NK-92 (cell line): ENCODE data around the gene HGFAC.

ENCODE experiments used
- DNase-seq: peaks from one replicate; lab custom pipeline; 2025; ENCODE audit not compliant: unreplicated experiment; lab: John Stamatoyannopoulos, UW

The HGFAC gene

DNA sequence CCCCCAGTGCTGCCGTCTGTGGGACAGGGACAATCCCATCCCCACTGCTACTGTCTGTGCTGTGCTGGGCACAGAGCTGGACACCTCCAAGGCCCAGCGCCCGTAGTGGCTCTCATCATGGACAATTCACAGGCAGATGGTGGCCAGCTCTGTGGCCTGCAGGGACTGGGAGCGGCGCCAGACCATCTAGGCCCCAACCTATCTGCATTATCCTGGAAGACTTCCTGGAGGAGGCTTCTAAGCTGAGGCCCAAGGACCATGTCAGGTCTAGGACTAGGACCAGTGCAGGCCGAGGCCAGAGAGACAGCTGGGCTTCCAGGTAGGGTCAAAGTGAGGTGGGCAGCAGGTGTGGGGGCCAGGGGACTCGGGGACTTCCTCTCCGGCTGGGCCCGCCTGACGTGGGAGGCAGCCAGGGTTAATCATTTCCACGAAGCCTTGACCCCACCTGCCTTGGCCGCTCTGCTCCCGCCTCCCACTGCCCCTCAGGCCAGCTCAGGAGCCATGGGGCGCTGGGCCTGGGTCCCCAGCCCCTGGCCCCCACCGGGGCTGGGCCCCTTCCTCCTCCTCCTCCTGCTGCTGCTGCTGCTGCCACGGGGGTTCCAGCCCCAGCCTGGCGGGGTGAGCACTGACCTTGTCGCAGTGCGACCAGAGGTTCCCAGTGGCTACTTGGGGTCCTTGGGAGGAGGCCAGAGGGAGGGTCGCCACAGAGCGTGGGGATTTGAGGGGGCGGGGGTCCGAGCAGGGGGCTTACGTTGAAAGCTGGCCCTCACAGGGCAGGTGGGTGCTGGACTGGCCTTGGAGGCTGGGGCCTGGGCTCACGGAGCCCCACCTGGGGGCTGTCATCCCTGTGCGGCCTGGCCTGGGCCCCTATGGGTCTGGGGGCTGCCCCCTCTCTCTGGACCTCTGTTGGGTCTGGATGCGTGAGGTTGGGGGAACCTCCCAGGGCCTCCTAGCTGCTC lies at the start of gene HGFAC:
Gene HGFAC (plus strand): TSS at position 468 of the 959 bp plus-strand sequence. CDS start 34 bp downstream, at position 502.
- no peak for DNase-seq

DNA sequence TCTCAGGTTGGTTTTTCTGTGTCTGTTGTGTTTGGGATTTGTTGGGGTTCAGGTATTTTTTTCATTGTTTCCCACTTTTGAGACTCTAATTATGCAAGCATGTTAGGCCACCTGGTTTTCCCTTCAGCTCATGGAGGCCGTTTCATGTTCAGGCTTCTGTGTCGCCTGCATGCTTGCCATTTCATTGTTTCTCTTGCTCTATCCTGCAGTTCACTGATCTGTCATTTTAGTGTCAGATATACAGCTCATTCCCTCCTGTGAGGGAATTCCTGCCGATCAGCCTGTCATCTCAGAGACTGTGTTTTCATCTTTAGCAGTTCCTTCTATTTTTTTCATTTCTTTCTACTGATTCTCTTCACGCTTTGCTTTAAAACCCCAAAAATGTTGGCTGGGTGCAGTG lies 49.4 kb upstream of the HGFAC start:
- DNase-seq, result no peak

DNA sequence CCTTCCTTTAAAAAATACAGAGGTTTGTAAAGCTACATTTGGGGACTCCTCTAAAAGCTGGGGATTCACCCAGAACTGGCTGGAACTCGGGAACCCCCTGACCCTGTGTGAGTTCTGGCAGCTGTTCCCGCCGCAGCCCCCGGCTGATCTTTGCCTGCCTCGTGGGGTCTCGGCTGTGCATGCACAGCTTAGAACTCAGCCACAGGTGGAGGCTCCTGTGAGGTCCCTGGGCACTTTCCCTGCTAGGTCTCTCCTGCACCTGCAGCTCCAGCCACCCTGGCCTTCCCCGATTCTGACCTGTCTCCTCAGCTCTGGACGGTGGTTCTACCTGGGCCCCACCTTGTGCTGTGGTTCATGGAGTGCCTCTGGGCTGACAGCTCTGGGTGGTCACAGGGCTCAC lies 48.6 kb upstream of the HGFAC start:
- DNase-seq, result no peak

GRCh38 chr4:3396600-3396999 lies 45.2 kb upstream of the HGFAC start:
- no peak for DNase-seq

DNA sequence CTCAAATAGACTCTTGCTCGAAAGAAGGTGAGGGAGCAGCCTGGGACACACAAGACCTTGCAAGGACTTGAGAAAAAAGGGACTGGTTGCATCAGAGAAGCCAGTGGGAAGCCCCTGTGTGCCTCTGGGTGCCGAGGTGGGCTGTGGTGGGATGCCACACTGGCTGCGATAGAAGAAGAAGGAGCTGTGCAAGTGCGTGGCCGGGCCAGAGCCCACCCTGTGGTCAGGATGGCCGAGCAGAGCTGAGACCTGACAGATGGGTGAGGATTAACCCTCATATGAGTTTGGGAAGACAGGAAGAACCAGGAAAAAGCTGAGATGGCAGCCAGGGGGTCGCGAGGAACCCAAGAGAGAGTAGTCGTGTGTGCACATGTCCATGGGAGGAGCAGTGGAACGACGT lies 44.6 kb upstream of the HGFAC start:
- no peak for DNase-seq

GRCh38 chr4:3399277-3400194 lies 42.2 kb upstream of the HGFAC start:
- DNase-seq, result no peak

DNA sequence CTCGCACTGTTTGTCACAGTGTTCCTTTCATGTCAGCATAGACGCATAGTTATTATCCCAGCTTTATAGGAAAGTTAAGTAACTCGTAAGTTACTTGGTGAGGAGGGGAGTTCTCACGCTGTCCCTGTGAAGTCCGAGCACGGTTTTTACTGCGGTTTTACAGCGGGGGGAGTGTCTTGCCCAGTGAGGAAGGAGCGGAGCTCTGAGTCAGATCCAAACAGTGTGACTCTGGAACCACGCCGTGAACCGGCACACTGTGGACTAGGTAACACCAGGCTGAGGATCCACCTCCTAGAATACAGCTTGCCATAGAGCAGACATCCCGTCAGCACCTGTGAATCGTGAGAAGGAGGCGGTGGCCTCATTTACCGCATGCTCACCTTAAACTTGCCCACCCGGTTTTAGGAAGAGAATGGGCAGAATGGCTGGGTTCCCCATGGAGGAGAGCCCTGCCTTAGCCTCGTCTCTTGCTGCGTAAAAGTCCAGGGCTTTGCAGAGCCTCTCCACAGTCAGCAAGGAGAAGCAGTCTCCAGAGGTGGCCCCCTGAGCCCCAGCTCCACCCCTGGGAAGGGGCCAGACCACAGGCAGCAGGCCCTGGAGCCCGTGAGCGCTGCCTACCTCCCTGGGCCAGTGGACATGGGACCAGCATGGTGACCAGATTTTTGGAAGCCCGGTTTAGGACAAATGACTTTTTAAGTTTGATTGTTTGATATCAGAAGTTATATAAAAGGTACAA lies 40.2 kb upstream of the HGFAC start:
- DNase-seq, result no peak

DNA sequence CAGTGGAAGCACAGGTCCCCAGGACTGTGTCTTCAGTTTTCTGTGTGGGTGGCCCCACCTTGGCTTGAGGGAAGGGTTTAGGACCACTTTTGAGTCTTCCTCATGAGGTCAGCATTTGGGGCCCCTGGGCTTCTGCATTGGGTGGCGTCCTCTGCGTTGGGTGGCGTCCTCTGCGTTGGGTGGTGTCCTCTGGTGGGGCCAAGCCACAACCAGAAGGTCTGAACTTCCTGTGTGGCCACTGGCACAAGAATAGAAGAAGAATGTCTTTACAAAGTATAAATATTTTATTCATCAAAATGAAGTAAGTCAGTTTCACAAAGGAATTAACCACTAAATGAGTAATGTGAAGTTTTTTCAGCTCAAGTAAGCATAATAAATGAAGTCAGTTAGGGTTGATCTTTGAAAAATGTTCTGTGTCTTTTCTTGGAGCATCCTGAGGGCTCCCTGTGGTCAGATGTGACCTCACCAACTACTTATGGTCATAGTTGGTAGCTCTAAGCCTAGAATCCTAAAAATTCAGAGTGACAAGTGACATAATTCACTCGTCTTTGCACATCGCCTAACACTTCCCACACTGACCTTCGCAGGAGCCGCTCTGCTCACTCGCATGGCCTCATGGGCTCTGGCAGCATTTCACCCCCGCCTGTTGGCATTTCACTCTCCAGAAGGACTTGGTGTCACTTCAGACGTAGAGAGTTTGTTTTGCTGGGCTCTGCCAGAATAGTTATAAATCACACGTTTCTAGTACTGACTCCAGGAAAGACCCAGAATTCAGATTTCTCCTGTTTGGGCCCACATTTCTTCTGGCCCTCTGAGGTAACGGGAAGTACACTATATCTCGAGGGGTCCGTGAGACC lies 39.0 kb upstream of the HGFAC start:
- DNase-seq, result no peak

GRCh38 chr4:3403348-3403906 lies 38.3 kb upstream of the HGFAC start:
- no peak for DNase-seq

- DNase-seq, result no peak
Observed at GRCh38 chr4:3404546-3404945, 37.2 kb upstream of the HGFAC start.

- DNase-seq, result no peak
Observed at GRCh38 chr4:3405176-3405575, 36.6 kb upstream of the HGFAC start.

GRCh38 chr4:3406021-3406420 lies 35.7 kb upstream of the HGFAC start:
- DNase-seq, result no peak

DNA sequence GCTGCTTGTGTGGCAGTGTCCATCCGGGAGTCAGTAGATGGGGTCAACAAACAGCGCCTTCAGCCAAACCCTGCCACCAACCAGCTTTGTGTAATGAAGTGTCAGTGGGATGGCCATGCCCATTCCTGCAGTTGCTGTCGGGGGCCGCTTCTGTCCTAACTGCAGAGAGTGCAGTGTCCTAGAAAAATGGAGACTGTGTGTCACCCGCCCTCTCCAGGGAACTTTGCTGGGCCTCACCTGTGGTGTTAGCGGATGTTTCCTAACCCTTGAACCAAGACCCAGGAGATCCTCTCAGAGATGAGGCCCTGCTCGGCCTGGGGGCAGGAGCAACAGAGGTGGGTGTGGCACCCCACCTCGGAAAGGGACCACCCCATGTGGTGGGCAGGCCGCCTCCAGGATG lies 35.3 kb upstream of the HGFAC start:
- DNase-seq, result no peak

DNA sequence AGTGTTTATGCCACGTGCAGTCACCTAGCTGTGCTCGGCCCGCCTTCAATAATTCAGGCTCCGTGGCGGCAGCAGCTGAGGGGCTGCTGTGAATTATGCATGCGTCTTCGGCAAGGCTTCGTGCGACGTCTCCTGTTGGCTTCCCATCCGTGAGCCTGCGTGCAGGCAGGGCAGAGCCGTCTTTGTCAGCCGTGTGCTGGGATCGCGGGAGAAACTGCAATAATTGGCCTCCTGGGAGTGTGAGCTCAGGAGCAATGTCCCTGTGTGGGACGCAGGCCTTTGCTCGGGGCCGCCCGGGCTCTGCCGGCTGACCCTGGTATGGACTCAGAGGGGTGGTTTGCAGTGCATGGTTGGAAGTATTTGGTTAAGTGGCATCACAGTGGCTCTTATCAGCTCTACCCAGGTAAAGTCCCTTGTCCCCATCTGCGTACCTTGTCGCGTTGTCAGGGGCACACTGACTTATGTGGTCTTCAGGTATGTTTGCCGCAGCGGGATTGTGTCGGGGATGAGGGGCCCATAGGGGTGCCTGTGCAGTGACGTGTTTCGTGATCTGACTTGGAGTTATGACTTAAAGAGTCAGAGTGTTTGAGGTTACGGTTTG lies 34.5 kb upstream of the HGFAC start:
- DNase-seq, result no peak

DNA sequence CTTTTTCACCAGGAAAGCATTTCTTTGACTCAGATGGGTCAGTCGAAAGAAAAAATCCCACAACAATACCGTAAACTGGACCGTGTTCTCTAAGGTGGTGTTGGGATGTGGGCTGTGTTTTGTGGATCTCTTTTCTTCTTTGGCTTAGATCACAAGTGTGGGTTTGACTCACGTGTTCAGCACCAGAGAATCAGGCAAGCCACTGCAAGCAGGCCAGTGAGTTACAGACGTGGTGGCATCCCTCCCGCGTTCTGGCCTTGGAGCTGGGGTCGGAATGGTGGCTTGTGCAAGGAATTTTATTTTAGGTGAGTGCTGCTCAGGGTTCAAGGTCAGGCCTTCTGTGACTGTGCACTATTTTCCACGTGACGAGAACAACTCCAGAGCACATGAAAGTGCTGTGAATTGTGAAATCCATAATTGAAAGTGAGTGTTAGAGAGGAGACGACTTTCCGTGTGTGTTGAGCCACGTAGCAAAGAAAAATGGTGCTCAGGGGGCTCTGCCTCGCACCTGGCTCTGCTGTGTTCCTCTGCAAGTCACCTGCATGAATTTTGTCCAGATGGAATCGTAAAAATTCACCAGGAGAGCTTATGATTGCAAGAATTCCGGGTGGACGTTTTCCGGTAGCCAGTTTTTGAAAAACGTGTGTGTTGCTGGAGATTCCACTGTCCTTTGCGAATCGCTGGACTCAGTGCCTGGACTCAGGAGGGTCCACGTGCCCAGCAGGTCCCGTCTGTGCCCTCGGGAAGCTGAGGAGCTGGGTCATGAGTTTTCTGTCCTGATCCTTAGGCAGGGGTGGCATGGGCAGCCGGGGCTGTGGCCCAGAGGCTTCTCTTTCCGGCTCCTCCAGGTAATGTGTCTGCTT lies 33.6 kb upstream of the HGFAC start:
- DNase-seq, result no peak

- DNase-seq, result no peak
Observed at GRCh38 chr4:3408793-3409330, 32.9 kb upstream of the HGFAC start.

DNA sequence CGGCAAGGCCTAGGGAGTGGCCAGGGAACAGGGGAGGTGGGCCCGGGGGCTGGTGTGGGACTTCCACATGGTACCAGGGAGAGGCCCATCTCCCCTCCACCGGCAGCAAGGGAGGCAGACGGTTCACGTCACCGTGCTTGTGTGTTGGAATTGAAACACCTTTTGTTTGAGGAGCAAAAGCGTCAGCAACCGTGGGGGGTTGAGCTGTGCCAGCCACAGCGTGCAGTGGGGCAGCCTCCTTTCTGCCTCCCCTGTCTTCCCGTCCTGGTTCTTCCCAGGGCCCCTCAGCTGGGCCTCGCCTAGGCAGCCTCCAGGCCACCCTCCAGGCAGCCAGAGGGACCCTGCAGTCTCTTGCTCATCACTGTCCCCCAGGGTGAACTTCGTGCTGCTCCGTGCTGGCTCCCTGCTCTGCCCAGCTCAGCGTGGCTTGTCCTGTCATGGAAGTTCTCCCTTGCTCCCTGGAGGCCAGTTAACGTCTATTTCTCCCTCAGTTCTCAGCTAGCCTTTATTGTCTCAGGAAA lies 32.1 kb upstream of the HGFAC start:
- no peak for DNase-seq
